GM19240 (cell line): Measurements from ENCODE around the gene BMERB1.
"Not testable (repeated sequence)": the region's sequence is repeated elsewhere in the genome, so short reads cannot be mapped to it uniquely, and the experiment has no call there.

Experiments used
- DNase-seq: peaks from one replicate; pipeline ENCODE4 v3.0.0; 2011; ENCODE audit warnings: low spot score; ENCODE audit not compliant: insufficient read length

The BMERB1 gene

GRCh38 chr16:15460601-15461000, 26.2 kb downstream of the BMERB1 start:
- DNase-seq, result no peak

- no peak for DNase-seq
Observed at GRCh38 chr16:15461376-15461775, 27.0 kb downstream of the BMERB1 start.

GRCh38 chr16:15464401-15465186, 30.2 kb downstream of the BMERB1 start:
- no peak for DNase-seq

GRCh38 chr16:15466131-15466530, 31.7 kb downstream of the BMERB1 start:
- DNase-seq, result no peak

DNA sequence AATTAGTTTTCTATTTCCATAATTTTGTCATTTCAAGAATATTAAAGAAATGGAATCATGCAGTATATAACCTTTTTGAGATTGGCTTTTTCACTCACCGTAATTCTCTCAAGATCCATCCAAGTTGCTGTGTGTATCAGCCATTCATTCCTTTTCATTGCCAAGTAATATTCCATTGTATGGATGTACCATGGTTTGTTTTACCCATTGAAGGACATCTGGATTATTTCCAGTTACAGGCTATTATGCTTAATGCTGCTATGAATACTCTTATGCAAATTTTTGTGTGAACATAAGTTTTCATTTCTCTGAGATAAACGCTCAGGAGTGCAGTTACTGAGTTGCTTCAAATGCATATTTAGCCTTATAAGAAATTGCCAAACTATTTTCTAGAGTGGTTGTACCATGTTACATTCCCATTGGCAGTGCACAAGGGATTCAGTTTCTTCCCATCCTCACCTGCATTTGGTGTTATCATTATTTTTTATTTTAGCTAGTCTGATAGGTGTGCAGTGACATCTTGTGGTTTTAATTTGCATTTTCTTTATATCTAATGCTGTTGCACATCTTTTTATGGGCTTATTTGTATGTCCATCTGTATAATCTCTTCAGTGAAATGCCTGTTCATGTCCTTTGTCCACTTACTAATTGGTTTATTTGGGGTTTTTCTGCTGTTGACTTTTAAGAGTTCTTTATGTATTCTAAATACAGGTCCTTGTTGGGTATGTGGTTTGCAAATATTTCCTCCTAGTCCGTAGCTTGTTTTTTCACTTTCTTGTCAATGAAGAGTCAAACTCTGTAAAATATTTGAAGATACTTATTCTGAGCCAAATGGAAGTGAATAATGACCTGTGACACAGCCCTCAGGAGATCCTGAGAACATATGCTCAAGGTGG, 32.7 kb downstream of the BMERB1 start:
- DNase-seq, result no peak

- DNase-seq, result not testable (repeated sequence)
Observed at GRCh38 chr16:15476971-15477370, 42.6 kb downstream of the BMERB1 start.

GRCh38 chr16:15477802-15478201, 43.4 kb downstream of the BMERB1 start:
- no peak for DNase-seq

DNA sequence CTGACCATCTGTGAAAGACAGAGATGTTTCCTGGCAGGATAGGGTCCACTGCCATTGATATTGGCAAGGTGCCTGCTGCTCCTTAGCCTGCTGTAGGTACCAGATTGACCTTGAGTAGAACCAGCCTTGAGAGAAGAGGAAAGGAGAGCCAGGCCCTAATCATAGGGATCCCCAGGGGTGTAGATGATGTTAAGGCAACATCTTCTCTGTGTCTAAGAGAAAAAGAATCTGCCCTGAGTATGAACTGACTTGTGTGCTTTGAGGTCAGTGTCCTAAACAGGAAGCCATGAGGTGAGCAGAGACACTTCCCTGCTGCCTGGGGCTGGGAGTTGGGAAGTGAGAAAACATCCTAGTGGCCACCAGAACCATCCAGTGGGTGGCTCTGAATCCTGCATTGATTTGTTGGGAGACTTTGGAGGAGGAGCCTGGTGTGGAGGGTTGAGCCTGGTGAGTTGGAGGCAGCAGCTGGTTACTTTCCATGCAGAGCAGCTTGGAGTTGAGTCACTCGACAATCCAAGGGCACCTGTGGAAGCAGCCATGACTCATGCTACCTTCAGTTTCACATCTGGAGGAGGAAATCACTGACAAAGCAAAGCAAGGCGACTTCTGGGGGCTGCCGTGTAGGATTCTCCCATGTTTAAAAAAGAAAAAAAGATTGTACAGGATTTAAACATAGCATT, 47.8 kb downstream of the BMERB1 start:
- DNase-seq, result no peak

DNA sequence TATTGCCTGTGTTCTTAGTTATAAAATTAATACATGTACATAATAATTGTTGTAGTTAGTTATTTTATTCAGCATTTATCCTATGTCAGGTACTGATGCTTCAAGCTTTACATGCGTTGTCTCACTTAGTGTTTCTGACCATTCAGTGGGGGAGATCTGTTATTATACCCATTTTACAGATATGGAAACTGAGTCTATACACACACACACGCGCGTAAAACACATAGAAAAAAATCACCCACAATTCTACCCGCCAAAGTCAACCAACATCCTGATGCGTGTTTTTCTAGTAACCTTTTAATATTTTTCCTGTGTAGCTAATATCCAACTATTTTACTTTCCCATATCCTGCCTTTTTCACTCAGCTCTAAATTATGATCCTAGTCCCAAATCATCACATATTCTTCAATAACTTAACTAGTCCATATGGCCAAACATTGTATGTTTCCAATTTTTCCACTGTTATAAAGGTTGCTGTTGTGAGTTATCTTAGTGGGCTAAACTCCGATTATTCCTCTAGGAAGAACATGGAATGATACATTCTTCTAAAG, 48.4 kb downstream of the BMERB1 start:
- no peak for DNase-seq

GRCh38 chr16:15483857-15484256, 49.5 kb downstream of the BMERB1 start:
- no peak for DNase-seq

- no peak for DNase-seq
Observed at GRCh38 chr16:15484662-15485061, 50.3 kb downstream of the BMERB1 start.

DNA sequence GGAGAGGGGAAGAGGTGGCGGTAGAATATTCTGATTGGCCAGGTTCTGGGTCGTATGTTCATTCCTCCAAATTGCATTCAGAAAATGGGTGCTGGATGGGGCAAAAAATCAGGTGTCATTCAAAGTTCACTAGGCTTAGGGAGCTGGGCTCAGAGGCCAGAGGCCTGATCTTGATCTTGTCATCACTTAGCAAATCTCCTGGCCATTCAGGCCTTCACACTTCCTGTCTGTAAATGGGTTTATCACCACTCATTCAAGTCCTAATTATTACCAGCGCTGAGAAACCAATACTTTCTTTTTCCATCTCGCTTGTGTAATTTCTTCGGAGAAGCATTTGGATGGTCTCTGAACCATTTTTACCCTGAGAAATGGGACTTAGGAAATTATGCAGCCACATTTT, 50.8 kb downstream of the BMERB1 start:
- no peak for DNase-seq

DNA sequence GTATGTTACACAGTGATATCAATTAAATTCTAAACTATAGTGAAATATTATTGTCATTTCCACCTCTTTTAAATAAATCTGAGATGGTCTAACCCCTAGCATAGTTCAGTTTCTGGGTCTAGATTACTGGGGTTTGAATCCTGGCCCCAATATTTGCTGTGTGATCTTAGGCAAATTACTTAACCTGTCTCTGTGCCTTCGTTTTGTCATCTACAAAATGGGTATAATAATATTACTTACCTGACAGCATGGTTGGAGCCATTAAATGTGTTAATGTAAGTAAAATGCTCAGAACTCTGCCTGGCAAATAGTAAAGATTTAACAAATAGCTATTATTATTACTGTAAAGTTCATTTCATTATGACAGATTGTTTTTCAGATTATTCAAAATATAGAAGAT, 52.3 kb downstream of the BMERB1 start:
- DNase-seq, result no peak

GRCh38 chr16:15487336-15488284, 53.2 kb downstream of the BMERB1 start:
- no peak for DNase-seq

- DNase-seq, result no peak
Observed at GRCh38 chr16:15489016-15489415, 54.6 kb downstream of the BMERB1 start.

DNA sequence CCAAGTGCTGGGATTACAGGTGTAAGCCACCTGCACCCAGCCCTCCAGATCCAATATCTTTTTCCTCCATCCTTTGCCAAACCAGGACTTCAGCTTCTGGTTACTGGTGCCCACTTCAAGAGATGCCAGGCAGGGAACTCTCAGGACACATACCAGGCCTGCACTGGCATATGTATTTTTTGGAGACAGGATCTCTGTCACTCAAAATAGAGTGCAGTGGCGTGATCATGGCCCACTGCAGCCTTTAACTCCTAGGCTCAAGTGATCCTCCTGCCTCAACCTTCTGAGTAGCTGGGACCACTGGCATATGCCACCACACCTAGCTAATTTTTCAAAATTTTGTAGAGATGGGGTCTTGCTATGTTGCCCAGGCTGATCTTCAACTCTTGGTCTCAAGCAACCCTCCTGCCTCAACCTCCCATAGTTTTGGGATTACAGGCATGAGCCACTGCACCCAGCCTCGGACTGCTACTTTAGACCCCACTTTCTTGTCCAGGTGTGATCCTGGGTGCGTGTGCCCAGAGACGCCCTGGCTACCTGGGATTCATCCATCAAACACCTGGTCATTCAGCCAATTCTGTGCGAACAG, 55.8 kb downstream of the BMERB1 start:
- DNase-seq, result no peak

GRCh38 chr16:15491411-15491810, 57.0 kb downstream of the BMERB1 start:
- DNase-seq, result no peak

GRCh38 chr16:15492091-15492740, 57.8 kb downstream of the BMERB1 start:
- no peak for DNase-seq

GRCh38 chr16:15493466-15494180, 59.2 kb downstream of the BMERB1 start:
- no peak for DNase-seq
